ENCODE measurements around the gene PISD.
"Not testable (repeated sequence)": the region's sequence is repeated elsewhere in the genome, so short reads cannot be mapped to it uniquely, and the experiment has no call there.

PISD gene

DNA sequence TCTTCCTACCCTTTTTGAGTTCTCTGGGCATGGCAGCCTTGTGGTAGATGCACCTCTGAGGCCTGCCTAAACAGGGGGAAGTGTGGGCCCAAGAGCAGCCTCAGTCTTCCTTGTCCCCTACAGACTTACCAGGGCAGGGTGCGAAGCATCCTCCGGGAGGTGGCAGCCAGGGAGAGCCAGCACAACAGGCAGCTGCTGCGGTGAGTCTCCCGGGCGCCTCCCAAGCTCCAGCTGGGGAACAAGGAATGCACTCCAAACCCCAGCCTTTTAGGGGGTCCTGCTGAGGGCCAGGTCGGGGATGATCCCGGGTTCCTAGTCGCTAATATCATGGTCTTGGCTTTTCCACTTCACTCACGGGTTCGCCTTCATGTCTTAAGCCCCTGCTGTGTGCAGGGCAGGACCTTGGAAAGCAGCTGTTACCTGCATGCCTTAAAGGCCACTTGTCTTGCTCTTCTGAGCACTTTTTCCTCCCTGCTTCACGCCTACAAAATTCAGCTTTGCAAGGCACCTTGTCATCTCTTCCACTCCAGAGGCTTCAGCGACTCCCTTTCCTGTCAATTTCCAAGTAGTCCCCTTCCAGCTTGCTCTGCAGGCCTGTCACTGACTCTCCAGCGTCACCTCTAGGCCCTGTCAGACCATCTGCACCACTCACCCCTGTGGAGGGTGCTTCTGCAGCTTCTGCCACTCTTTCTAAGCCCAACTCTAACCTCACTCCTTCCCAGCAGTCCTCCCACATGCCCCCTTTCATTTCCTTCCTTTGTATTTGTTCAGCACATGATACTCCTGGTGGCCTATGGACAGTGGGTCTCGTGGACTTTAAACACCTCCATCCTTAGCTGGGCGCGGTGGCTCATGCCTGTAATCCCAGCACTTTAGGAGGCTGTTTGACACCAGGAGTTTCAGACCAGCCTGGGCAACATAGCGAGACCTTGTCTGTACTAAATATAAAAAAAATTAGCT, 57.0 kb downstream of the PISD start:
- DNase-seq, result no peak

DNA sequence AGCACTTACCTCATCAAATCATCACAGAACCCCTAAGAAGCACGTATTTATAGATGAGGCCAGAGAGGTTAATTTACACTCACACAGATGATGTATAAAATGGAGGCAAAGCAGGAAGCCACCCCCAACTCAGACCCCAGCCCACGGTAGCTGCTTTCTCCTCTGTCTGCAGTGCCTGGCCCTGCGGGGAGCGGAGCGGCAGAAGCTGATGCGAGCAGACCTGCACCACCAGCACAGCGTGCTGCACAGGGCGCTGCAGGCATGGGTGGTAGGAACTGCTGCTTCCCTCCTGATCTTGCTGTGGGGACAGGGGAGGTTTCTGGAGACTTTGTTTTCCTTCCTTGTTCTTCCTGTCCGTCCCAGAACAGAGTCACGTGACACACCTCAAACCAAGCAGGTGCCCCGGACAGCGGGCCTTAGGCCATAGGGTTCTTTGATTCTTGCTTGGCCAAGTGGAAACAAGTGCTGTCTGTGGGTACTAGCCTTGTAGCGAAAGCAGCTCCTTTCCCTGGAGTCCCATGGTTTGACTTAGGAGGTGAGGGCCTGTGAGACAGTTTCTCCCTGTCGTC, 57.8 kb downstream of the PISD start:
- no peak for DNase-seq

DNA sequence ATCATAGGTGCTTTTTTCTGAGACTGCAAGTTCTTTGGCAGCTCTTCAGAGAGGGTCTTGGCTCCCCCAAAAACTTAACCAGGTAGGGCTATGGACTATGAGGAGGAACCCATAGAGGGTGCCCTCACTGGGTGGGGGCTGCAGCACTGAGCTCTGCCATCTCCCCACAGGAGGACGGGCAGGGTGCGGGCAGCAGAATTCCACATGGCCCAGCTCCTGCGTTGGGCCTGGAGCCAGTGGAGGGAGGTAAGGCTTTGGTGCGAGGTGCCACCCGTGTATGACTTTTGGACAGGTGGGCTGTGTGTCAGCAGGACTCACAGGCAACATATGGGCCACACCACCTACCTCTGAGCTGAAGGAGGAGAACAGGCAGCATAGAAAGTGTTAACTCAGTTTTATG, 58.4 kb downstream of the PISD start:
- no peak for DNase-seq

DNA sequence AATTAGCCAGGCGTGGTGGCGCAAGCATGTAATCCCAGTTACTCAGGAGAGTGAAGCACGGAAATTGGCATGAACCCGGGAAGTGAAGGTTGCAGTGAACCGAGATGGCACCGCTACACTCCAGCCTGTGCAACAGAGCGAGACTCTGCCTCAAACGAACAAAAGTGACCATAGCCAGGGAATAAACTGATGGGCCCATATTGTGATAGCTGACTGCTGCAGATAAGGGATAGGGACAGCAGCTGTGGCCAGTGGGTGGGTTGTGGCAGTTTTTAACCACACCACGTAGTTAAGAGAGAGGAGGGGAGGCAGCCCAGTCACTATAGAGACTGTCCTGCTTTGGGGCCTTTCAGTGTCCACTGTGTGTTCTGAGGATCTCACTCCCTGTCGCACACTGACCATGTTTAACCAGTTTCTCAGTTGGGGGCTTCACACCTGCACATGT, 58.9 kb downstream of the PISD start:
- no peak for DNase-seq

DNA sequence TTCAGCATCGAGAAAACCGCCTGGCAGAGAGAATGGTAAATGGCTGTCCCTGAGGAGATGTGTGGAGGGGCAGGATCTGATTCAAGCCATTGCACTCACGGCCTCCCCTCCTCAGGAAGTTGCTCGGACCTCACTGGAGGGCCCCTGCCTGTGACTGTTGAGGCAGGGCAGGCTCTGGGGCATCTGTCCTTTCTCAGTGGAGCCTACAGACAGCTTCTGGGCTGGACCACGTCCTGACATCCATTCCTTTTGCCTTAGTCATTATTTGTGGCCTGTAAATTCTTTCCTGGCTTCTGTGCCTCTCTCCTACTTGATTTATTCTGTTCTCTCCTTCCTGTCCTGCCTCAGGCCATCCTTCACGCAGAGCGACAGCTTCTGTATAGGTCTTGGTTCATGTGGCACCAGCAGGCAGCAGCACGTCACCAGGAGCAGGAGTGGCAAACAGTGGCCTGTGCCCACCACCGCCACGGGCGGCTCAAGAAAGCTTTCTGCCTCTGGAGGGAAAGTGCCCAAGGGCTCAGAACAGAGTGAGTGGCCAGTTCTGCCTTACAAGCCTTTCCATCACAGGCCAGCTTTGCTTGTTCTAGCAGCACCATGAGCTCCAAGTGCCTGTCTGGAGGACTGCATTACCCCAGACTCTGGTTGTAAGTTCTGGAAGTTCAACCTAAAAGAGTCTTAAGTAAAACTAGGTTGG, 59.6 kb downstream of the PISD start:
- DNase-seq, result no peak

DNA sequence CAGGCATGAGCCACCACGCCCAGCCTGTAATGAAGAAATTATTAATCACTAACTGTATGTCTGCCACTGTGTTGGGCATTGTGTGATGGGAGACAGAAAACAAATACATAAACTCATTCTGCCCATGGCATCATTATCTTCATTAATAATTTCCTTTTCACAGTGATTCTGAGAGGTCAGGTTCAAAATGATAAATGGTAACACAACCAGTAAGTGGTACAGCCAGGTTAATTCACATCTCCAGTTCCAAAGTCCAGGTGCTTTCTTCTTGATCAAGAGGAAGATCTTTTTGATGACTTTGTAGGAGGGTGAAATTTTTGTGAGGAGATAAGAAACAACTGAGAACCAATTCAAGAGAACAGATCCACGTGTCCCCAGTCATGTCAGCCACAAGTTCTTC, 66.7 kb downstream of the PISD start:
- DNase-seq, result no peak

DNA sequence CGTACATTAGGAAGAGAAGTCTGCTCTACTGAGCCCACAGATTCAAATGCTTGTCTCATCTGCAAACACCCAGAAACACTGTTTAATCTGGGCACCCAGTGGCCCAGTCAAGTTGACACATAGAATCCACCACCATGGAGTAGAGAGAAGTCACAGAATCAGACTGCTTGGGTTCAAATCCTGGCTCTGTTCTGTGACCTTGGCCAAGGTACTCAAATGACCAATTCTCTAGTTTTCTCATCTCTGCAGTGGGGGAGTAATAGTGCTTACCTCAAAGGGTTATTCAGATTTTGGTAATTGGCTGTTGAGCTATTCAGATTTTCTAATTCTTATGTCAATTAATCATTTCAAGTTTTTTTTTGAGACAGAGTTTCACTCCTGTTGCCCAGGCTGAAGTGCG, 71.9 kb downstream of the PISD start:
- not testable (repeated sequence) for DNase-seq

DNA sequence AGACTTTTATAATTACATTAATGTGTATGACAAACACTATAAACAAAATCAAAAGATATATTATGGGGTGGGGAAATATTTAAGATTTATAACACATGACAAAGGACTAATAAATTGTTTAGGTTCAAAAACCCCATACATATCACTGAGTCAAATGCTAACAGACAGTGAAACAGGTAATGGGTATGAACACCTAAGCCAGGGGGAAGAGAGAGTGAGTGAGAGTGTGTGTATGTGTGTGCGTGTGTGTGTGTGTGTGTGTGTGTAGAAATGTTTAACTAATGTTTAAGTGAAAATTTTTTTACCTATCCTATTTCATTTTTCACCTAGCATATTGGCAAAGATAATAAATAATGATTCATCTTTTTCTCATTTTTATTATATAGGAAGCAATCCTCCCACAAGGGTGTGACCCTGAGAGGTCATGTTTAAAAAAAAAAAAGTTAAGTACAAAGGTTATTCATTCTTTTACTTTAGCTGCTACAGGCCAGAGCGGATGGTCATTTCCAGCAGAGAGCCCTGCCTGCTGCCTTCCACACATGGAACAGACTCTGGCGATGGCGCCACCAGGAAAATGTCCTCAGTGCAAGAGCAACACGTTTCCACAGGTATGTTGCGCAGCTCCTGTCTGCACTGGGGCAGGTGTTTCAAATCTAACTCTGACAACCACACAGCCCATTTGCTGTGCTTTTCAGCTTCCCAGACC, 72.9 kb downstream of the PISD start:
- no peak for DNase-seq

DNA sequence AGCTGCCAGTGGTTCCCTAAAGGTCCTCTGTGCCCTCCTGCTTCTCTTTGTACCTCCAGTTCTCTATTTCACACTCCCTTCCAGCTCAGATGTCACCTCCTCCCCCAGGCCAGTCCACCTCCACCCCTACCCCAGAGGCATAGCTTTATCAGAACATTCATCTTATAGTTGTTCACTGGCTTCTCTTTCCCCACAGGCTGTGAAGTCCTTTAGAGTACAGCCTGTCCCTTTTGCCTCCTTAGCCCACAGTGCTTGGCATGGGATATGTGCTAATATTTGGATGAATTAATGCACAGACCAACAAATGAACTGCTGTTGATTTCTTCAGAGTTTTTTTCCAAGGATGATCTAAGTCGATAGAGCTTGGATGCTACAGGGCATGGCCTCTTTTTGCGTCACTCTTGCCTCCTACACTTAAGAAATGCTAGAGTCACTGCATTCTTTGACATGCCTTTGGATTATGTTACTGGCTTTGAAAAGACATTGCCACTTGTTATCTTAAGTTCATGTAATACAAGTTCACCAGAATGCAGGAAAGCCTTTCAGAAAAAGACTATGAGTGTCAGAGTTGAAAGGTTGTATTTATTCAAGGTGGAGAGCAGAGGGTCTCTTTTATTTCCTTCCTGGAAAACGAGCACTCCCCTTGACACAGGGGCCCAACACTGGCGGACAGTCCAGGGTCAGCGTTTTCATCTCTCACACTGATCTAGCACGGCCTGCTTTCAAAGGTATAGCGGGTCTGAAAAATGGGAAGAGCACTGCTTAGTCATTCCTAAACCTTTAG, 75.7 kb downstream of the PISD start:
- peak; percentile 48 to 80 for DNase-seq

DNA sequence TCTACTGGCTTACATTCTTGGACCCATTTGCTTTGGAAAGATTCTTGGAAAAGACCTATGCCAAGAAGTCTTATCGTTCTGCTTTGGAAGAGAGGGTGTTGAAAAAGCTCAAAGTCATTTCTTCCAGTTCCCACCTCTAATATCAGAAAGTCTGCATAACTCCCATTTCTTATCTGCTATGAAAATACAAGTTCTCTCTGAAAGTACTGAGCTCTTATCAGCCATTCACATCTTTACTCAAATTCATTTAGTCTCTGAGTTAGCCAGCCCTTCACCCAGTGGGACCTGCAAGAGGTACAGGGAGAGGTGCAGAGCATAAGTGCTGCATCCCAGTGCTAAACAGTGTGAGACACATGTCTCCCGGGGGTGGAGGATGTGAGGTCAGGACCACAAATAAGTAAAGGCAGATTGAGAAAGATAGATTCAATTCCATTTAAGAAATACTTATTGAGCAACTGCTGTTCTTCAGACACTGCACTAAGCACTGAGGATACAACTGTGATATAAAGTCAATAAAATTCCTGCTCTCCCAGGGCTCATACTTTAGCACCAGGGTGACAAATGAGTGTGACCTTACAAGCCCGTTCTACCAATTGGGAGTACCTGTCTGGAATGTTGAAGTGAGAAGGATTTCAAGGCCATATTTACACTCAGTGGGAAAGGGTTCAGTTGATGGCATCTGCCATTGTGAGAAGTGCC, 76.7 kb downstream of the PISD start:
- peak; percentile 56 to 82 for DNase-seq

DNA sequence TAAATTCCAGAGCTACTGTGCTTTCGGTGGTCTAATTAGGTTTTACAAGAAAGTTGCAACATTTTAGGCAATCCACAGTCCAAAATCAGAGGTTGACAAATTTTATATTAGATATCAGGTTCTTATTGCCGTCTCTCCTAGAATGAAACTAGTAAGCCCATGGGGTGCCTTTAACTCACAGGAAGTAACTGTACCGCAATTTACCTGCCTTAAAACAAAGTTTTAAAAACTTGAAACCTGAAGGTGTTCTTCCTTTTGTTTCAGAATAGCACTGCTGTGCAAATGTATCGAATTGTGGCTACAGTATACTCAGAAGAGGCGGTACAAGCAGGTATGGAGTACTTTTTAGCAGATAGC, 77.2 kb downstream of the PISD start:
- DNase-seq, result no peak

DNA sequence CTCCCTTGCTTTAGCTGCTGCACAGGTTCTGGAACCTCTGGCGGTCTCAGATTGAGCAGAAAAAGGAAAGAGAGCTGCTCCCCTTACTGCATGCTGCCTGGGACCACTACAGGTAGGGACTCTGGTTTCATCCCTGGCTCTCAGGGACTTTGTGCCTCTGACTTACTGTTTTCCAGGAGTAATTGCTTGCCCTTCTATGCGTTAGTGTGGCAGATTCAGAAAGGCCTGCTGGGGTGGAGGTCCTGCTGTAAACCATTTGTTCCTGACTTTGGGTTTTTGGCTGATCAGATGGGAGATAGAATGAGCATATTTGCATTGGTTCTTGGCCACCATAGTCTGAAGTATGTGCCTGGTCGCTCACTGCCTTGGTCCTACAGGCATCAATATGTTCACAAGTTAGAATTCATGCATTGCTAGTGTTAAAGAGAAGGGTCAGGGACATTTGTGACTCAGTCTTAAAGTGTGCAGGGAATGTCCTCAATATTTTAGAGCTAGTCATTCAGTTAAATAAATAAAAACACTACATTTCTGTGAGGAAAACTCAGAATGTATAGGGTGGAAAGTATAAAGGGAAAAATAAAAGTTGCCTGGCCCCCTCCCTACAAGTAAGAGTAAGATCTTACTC, 78.0 kb downstream of the PISD start:
- no peak for DNase-seq

DNA sequence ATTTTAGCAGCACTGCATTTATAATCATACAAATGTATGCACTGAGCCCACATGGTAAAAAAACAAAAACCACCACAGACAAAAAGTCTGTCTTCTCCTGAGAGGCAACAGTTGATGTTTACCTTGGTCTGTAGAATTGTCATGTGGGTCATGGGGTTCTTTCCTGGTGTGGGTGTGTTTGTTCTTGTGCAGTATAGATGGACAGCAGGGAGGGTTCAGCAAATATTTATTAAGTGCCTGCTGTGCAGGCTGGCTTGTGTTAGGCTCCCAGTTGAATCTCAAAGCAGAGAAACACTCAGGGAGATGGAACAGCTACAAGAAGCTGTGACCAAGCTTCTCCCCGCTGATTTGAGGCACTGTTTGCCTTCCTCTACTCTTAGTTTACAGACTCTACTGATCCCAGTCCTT, 82.2 kb downstream of the PISD start:
- no peak for DNase-seq

DNA sequence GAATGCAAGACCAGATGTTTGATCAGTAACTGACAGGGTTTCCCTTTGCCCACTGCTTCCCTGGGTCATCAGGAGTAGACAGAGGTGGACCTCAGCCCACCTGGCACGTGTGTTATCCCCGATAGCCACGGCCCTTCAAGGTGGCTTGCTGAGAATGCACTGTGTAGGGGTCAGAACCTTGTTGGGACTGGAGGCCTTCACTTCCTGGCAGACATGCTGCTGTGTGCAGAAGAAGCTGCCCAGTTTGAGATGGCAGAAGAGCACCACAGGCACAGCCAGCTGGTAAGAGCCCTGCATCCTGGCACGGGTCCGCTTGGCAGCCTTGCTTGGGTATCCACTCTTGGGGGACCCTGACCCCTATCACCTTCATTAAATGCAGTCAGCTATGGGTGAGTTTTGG, 83.8 kb downstream of the PISD start:
- no peak for DNase-seq

DNA sequence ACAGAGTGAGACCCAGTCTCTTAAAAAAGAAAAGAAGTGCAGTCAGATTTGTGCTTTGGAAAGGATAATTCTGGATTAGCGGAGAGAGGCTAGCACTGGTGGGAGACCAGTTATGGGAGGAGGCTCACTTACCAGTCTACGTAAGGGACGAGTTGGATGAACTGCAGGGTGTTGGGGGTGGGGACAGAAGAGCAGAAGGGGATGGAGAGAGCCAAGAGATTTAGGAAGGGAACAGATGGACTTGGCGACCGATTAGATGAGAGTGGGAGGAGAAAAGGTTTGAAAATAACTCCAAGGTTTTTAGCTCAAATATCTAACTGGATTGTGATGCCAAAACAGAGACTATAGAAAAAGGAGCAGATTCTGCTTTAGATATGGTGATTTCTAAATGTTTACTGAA, 84.3 kb downstream of the PISD start:
- DNase-seq, result no peak

DNA sequence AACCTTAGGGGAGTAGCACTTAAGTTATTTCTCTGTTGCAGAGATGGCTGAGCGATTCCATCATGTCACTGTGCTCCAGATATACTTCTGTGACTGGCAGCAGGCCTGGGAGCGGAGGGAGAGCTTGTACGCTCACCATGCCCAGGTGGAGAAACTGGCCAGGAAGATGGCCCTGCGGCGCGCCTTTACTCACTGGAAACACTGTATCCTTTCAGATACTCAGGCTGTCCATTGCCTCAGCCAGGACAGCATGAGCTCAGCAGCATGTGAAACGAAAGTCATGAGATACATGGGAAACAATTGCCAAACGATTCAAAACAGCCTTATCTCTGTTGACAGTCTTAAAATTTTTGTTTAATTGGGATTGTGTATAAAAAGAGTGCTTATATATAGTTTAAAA, 86.8 kb downstream of the PISD start:
- DNase-seq, result peak in 1 of 2 donors; percentile 37

DNA sequence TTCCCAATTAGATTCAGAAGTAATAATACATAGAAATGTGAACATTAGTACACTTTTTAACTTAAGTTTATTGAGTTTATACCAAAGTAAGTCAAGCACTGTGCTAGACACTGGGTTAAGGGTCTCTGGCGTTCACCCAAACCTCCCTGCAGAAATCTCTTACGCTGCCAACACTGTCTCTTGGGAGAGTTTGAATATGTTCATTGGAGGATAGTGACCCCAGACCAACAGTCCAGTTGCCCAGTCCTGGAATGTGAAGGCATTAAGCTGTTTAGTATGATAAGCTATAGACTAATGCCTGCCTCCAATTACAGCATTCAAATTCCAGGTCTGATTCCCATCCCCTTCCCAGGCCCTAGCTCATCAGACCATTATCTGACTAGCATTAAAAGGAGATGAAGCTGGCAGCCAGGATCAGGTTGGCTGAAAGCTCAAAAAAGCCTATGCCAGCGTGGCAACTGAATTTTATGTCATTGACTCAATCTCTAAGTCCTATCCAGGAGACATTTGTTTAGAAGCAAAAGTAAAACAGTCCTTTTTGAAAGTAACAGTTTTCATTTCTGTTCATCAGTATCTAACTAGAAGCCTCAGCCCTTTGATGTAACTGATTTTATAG, 87.9 kb downstream of the PISD start:
- no peak for DNase-seq

DNA sequence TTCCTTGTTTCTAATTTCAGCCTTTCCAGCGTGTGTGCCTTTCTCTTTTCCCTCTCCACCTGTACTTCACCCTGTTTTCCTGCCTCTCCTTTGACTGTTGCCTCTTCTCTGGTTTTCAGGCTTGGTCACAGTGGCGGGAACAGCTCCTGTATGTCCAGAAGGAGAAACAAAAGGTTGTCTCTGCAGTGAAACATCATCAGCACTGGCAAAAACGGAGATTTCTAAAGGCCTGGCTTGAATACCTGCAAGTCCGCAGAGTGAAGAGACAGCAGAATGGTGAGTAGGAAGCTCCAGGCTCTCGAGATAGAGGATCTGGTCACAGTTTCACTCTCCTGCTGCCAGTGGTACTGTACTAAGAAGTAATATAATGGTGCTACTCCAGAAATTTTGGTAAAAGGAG, 89.1 kb downstream of the PISD start:
- no peak for DNase-seq

DNA sequence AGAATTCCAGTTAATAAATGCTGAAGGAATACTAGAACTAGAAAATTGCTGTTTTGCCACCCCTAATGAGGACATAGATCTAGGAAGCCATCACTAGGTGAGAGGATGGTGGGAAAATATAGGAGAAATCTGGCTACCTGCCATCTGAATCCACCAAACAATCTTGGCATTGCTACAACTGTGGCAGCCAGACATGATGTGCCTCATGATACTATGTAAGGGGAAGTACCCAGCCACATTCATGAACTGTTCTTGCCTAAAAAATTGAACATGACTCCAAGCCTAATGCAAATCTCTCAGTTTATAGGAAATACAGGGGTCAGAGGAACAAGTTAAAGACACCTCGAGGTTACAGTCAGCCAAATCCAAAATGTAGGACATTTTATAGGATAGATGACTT, 92.9 kb downstream of the PISD start:
- DNase-seq, result peak; percentile 33 to 64

All from inflammatory macrophage treated with lipopolysaccharide for 1 hour (primary cell).